Measurements from ENCODE around the gene HLA-DMA.

Gene HLA-DMA

GRCh38 chr6:32920715-32921114 is 32.2 kb downstream of the HLA-DMA start:
- DNase-seq = no peak

DNA sequence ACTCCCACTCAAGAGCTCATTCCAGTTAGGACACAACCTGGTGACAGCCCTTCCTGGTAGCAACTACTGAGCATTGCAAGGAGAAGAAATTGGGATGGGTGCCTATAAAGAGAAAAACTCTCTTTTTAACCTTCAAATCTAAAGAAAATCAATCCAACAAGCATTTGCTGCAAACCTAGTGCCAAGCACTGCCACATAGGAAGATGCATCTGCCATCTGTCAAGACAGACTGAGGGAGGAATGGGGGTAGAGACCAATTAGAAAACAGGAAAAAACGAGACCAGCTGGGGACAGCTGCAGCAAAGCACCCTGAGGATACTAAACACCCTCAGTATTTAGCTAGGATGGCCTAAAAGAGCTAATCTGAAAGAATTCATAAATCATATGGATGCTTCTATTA is 39.9 kb downstream of the HLA-DMA start:
- DNase-seq = no peak

GRCh38 chr6:32908897-32909296 is 44.0 kb downstream of the HLA-DMA start:
- DNase-seq = no peak

- no peak for DNase-seq
These were observed 46.4 kb downstream of the HLA-DMA start for GRCh38 chr6:32906539-32906938.

GRCh38 chr6:32905078-32905477 is 47.8 kb downstream of the HLA-DMA start:
- no peak for DNase-seq

DNA sequence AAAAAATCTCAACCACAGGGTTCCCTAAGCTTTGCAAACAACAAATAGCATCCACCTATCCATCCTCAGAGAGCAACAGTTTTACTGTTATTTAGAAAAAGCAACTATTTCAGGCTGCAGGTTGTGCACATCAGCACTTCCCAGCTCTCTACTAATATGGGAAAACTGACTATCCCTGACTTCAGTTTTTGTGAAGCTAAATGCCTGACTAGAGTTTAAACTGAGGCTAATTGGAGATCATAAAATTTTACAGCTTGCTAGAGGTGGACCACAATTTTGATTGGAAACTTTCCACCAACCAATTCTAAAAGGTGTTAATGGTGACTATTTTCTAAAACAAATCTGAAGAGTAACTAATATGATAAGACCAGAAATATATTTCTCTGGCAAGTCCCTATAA is 48.9 kb downstream of the HLA-DMA start:
- no peak for DNase-seq

All from NCI-H1930 (cell line).